Endothelial cell of umbilical vein (primary cell): Measurements from ENCODE around the gene MYO5B.

Experiments
- CTCF ChIP-seq, 2 donors: IDR thresholded peaks; 1 replicate in 1 of 2; 2 replicates in 1 of 2; pipeline ENCODE4 v1.5.1; 2011; ENCODE audit warnings: low read length in 2 of 2, mild to moderate bottlenecking in 2 of 2, moderate library complexity in 2 of 2, control low read depth in 1 of 2, inconsistent platforms in 1 of 2, low read depth in 1 of 2; ENCODE audit not compliant: insufficient read depth in 1 of 2; ENCODE audit errors: extremely low read depth in 1 of 2
- EZH2 ChIP-seq: IDR thresholded peaks from 2 replicates; pipeline ENCODE4 v1.6.1; 2012; ENCODE audit warnings: borderline replicate concordance, low read depth, mild to moderate bottlenecking, moderate library complexity, low read length, inconsistent platforms; ENCODE audit not compliant: severe bottlenecking
- POLR2A ChIP-seq: IDR thresholded peaks from 2 replicates; pipeline ENCODE4 v1.6.1; 2012; ENCODE audit warnings: low read depth, mild to moderate bottlenecking, control low read depth, low read length
- POLR2AphosphoS5 ChIP-seq: IDR thresholded peaks from 2 replicates; pipeline ENCODE4 v1.6.1; 2012; ENCODE audit warnings: low read depth, mild to moderate bottlenecking, control low read depth, low read length, moderate library complexity; ENCODE audit not compliant: insufficient read depth

- TF ChIP-seq CTCF (IDR thresholded peaks at IDR 0.05; ENCODE audit: extremely low read depth in 1 of 2, insufficient read depth in 1 of 2, low read depth in 1 of 2, low read length in 2 of 2) (no peak), POLR2A (no peak), POLR2AphosphoS5 (no peak), EZH2 (no peak)
Observed at GRCh38 chr18:50195689-50196088, 742 bp upstream of the MYO5B start.
